Activated CD4-positive, alpha-beta T cell treated with anti-CD3 and anti-CD28 coated beads for 36 hours (primary cell): ENCODE measurements around the gene DNM3. TPM values are rescaled to one million over a fixed set of nuclear protein-coding genes. Genes with fewer than 3 reads are reported as not detected.

Source experiments
- ATAC-seq: fragments of 200-7000 bp; cut with Tn5 transposase; one replicate; pipeline ENCODE4 v1.10.0; 2021; ENCODE audit warnings: mild to moderate bottlenecking, moderate library complexity
- CTCF ChIA-PET: fragments of 350-600 bp; sonication (Branson Sonifier 250); formaldehyde crosslinking; loops from one replicate; lab custom pipeline; 2021; ENCODE audit warnings: antibody characterized with exemption; lab: Charles Lee
- POLR2A ChIA-PET: fragments of 350-600 bp; sonication (Branson Sonifier 250); formaldehyde crosslinking; loops from one replicate; lab custom pipeline; 2021; ENCODE audit warnings: antibody characterized with exemption, inconsistent platforms; lab: Charles Lee
- DNase-seq: peaks from one replicate; pipeline ENCODE4 v3.0.0-alpha.2; 2020
- H3K27ac Mint-ChIP-seq: one replicate; pipeline ENCODE4 v1.8.0; 2021; ENCODE audit warnings: mixed read lengths
- H3K27me3 Mint-ChIP-seq: one replicate; pipeline ENCODE4 v1.8.0; 2021; ENCODE audit warnings: mixed read lengths
- H3K36me3 Mint-ChIP-seq: one replicate; pipeline ENCODE4 v1.8.0; 2021; ENCODE audit warnings: low read depth, mixed read lengths
- H3K4me1 Mint-ChIP-seq: one replicate; pipeline ENCODE4 v1.8.0; 2021; ENCODE audit warnings: mixed read lengths
- H3K4me3 Mint-ChIP-seq: one replicate; pipeline ENCODE4 v1.8.0; 2021; ENCODE audit warnings: mild to moderate bottlenecking, moderate library complexity, mixed read lengths
- H3K9me3 Mint-ChIP-seq: one replicate; pipeline ENCODE4 v1.8.0; 2021; ENCODE audit warnings: low read depth, mixed read lengths
- intact Hi-C, 2 experiments: fragments of 100-400 bp; cut with DNase I in 1 of 2; cut with micrococcal nuclease in 1 of 2; formaldehyde crosslinking; loops; one replicate each; pipeline versions ENCODE4 v1.14.2 to v1.15.1; 2022 to 2024; cut with DNase I, micrococcal nuclease
- total RNA-seq, 2 experiments: library from RNA; stranded (reverse); gene quantifications; one replicate each; pipeline ENCODE4 v1.2.3, GENCODE V29; 2021

DNM3 gene
- total RNA-seq, 2 experiments from 2014 or later = 1.1 to 1.4 TPM

DNA sequence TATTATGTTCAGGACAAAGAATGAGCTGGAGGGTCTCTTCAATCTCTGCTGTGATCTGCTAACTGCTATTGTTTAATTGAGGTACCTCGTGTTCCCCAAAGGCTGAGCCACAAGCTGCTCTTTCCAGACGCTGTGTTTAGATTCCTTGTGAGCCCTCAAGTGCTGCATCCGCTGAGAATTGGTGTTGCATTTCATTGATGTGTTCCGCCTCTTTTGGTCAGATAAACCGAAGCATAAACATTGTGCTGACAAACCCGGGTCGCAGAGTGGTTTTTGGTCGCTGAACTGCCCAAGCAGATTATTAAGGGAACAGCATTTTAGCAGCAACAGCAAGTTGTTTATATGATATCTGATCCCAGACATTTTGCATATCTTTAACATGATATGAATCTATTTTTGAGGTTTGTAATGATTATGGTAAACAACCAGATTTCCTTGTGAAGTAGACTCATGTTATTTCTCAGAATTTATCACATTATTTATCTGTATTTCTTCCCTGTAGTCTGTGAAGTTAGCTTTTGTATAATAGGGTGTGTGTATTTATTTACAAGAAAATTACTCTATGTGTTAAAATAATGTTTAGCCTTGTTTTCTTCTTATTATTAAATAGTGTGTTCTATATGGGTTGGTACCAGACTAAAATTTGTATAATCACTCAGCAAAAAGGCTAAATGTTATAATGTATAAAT, 362.0 kb downstream of the DNM3 start:
- DNase-seq (no peak), ATAC-seq (no peak)
- H3K36me3 Mint-ChIP-seq = peaks cover 9% of the 10 kb centered on the region
- no peaks in the 10 kb centered on the region for H3K4me1 Mint-ChIP-seq
- H3K27me3 Mint-ChIP-seq = no peaks in the 10 kb centered on the region
- H3K27ac Mint-ChIP-seq = no peak overlapping the region
- CTCF ChIA-PET = interaction anchor here (1.0 kb wide), 1 partner anchor 21 kb away, joined by 3 read pairs; no protein-coding TSS in a partner anchor
- H3K9me3 Mint-ChIP-seq = peaks cover 15% of the 10 kb centered on the region
- POLR2A ChIA-PET = no interaction called here
- no peak overlapping the region for H3K4me3 Mint-ChIP-seq
- intact Hi-C loops = no loop called here

DNA sequence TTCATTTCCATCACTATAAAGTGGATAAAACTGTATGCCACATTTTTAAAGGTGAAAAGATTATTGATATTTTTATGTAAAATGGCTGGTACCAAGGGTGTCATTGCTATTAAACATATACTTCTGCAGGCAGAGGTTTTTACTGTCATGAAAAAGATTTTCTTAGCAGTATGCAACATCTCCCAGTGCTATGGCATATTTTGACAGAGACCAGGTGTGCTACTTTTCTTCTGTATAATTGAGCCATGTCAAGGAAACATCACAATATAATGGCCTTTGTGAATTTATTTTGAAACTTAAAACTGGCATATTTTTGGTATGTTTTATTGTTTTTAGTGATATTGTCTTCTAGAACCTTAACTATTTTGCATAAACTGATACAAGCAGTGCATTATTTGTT, 362.6 kb downstream of the DNM3 start:
- ATAC-seq (no peak), DNase-seq (no peak)
- ChIA-PET POLR2A (no interaction called here), CTCF (interaction anchor here (1.0 kb wide), 1 partner anchor 21 kb away, joined by 3 read pairs; no protein-coding TSS in a partner anchor)
- no peaks in the 10 kb centered on the region for H3K4me1 Mint-ChIP-seq
- peaks cover 10% of the 10 kb centered on the region for H3K9me3 Mint-ChIP-seq
- peaks cover 7% of the 10 kb centered on the region for H3K36me3 Mint-ChIP-seq
- intact Hi-C loops = no loop called here
- no peaks in the 10 kb centered on the region for H3K27me3 Mint-ChIP-seq
- no peak overlapping the region for H3K4me3 Mint-ChIP-seq
- no peak overlapping the region for H3K27ac Mint-ChIP-seq

DNA sequence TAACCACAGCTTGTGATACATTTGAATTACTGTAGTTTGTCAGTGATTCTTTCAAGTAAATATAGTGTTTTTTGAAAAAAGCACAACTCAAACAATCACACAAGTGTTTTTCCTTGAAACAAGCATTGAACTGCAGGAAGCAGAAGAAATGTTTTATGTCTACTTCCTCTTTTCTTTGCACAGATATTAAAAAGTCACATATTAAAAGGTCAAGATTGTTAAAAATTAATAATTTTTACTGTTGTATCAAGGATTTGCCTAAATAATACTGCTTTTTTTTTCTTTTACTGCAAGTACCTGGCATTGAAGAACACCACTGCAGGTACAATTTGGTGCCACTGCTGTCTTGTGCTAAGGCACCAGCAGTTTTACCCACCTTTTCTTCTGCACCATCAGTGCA, 365.0 kb downstream of the DNM3 start:
- POLR2A ChIA-PET = no interaction called here
- DNase-seq (no peak), ATAC-seq (no peak)
- no peak overlapping the region for H3K4me3 Mint-ChIP-seq
- no peak overlapping the region for H3K27ac Mint-ChIP-seq
- H3K27me3 Mint-ChIP-seq = no peaks in the 10 kb centered on the region
- intact Hi-C loops = no loop called here
- CTCF ChIA-PET = interaction anchor here (1.0 kb wide), 1 partner anchor 9 kb away, joined by 3 read pairs; no protein-coding TSS in a partner anchor
- H3K4me1 Mint-ChIP-seq = no peaks in the 10 kb centered on the region
- H3K36me3 Mint-ChIP-seq = no peaks in the 10 kb centered on the region
- no peaks in the 10 kb centered on the region for H3K9me3 Mint-ChIP-seq

- ChIA-PET POLR2A (no interaction called here), CTCF (no interaction called here)
- no peaks in the 10 kb centered on the region for H3K27me3 Mint-ChIP-seq
Measured at GRCh38 chr1:172208635-172209034, 367.3 kb downstream of the DNM3 start.

DNA sequence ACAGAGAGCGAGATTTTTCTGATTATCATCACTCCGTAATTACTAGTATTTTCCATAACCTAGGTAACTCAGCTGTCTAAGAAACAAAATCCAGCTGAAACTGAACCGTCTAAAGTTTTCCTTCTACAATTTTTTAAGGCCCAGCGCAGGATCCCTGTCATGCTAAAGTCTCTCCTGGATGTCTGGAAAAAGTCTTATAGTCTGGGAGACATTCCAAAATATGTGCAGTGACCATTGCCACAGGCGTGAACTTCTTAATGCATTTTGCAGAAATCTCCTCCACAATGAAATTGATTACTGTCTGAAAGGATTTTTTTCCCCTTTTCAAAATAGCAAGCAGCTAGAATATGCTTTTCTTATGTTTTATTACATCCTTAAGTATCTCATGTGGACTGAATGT, 369.9 kb downstream of the DNM3 start:
- no peaks in the 10 kb centered on the region for H3K27me3 Mint-ChIP-seq
- no peak overlapping the region for H3K27ac Mint-ChIP-seq
- intact Hi-C loops = no loop called here
- H3K36me3 Mint-ChIP-seq = no peaks in the 10 kb centered on the region
- H3K4me3 Mint-ChIP-seq = no peak overlapping the region
- peaks cover 7% of the 10 kb centered on the region for H3K4me1 Mint-ChIP-seq
- CTCF ChIA-PET = no interaction called here
- POLR2A ChIA-PET = no interaction called here
- H3K9me3 Mint-ChIP-seq = no peaks in the 10 kb centered on the region
- DNase-seq (no peak), ATAC-seq (no peak)

More at GRCh38 chr1:172208635-172209034, 367.3 kb downstream of the DNM3 start:
- intact Hi-C loops = no loop called here
- no peak overlapping the region for H3K4me3 Mint-ChIP-seq
- ATAC-seq = no peak
- H3K27ac Mint-ChIP-seq = no peak overlapping the region
- no peak for DNase-seq
- H3K4me1 Mint-ChIP-seq = peaks cover 7% of the 10 kb centered on the region
- H3K9me3 Mint-ChIP-seq = no peaks in the 10 kb centered on the region
- H3K36me3 Mint-ChIP-seq = no peaks in the 10 kb centered on the region

DNA sequence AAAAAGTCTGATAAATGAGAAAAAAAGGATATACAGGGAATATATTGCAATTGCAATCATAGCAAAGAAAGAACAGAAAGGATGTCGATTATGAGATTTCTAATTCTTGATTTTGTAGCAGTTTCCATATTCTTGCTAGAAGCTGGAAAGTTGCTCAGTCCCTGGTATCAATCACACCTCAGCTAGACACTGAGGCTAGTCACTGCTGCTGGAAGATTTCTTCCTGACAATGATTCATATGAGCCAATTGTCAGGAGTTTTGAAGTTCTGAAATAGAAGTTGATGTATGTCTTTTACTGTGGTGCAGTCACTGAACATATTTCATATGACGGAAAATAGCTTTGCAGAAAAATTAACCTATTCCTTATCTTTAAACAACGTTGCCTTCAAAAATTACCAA, 370.8 kb downstream of the DNM3 start:
- ChIA-PET CTCF (interaction anchor here (0.8 to 1.5 kb wide), 4 partner anchors 32 to 218 kb away, joined by 3 to 8 read pairs (median 4); no protein-coding TSS in a partner anchor), POLR2A (no interaction called here)
- Mint-ChIP-seq H3K4me3 (no peak overlapping the region), H3K36me3 (no peaks in the 10 kb centered on the region), H3K27ac (no peak overlapping the region), H3K9me3 (no peaks in the 10 kb centered on the region), H3K27me3 (no peaks in the 10 kb centered on the region), H3K4me1 (peaks cover 7% of the 10 kb centered on the region)
- DNase-seq (no peak), ATAC-seq (no peak)
- intact Hi-C loops = no loop called here

- ChIA-PET POLR2A (interaction anchor here (0.7 kb wide), 1 partner anchor 486 kb away, joined by 4 read pairs; no protein-coding TSS in a partner anchor), CTCF (interaction anchor here (0.6 kb wide), 1 partner anchor 9 kb away, joined by 3 read pairs; no protein-coding TSS in a partner anchor)
- Mint-ChIP-seq H3K27ac (no peak overlapping the region), H3K36me3 (no peaks in the 10 kb centered on the region), H3K27me3 (no peaks in the 10 kb centered on the region), H3K4me3 (no peak overlapping the region), H3K9me3 (no peaks in the 10 kb centered on the region), H3K4me1 (peaks cover 7% of the 10 kb centered on the region)
- no peak for DNase-seq
- no peak for ATAC-seq
- intact Hi-C loops = no loop called here
Measured at GRCh38 chr1:172215006-172215405, 373.7 kb downstream of the DNM3 start.

- H3K36me3 Mint-ChIP-seq = no peaks in the 10 kb centered on the region
- CTCF ChIA-PET = no interaction called here
- H3K27me3 Mint-ChIP-seq = no peaks in the 10 kb centered on the region
- H3K27ac Mint-ChIP-seq = no peak overlapping the region
- no peaks in the 10 kb centered on the region for H3K9me3 Mint-ChIP-seq
- H3K4me1 Mint-ChIP-seq = no peaks in the 10 kb centered on the region
- no peak overlapping the region for H3K4me3 Mint-ChIP-seq
- DNase-seq (no peak), ATAC-seq (no peak)
- intact Hi-C loops = no loop called here
- POLR2A ChIA-PET = interaction anchor here (0.5 to 0.8 kb wide), 3 partner anchors 66 to 451 kb away, joined by 3 read pairs; no protein-coding TSS in a partner anchor
Measured at GRCh38 chr1:172219966-172220365, 378.7 kb downstream of the DNM3 start.

GRCh38 chr1:172220376-172220775, 379.1 kb downstream of the DNM3 start:
- no peak overlapping the region for H3K27ac Mint-ChIP-seq
- no peak for DNase-seq
- no peaks in the 10 kb centered on the region for H3K9me3 Mint-ChIP-seq
- ChIA-PET POLR2A (interaction anchor here (0.8 kb wide), 1 partner anchor 67 kb away, joined by 3 read pairs; no protein-coding TSS in a partner anchor), CTCF (no interaction called here)
- H3K4me1 Mint-ChIP-seq = no peaks in the 10 kb centered on the region
- no peaks in the 10 kb centered on the region for H3K27me3 Mint-ChIP-seq
- no peak overlapping the region for H3K4me3 Mint-ChIP-seq
- no peak for ATAC-seq
- intact Hi-C loops = no loop called here
- no peaks in the 10 kb centered on the region for H3K36me3 Mint-ChIP-seq

- no peaks in the 10 kb centered on the region for H3K4me1 Mint-ChIP-seq
- DNase-seq = no peak
- H3K27me3 Mint-ChIP-seq = no peaks in the 10 kb centered on the region
- no peak for ATAC-seq
- H3K36me3 Mint-ChIP-seq = no peaks in the 10 kb centered on the region
- CTCF ChIA-PET = no interaction called here
- no peak overlapping the region for H3K4me3 Mint-ChIP-seq
- no peak overlapping the region for H3K27ac Mint-ChIP-seq
- no peaks in the 10 kb centered on the region for H3K9me3 Mint-ChIP-seq
- intact Hi-C loops = no loop called here
- POLR2A ChIA-PET = no interaction called here
Measured at GRCh38 chr1:172221436-172221835, 380.1 kb downstream of the DNM3 start.

DNA sequence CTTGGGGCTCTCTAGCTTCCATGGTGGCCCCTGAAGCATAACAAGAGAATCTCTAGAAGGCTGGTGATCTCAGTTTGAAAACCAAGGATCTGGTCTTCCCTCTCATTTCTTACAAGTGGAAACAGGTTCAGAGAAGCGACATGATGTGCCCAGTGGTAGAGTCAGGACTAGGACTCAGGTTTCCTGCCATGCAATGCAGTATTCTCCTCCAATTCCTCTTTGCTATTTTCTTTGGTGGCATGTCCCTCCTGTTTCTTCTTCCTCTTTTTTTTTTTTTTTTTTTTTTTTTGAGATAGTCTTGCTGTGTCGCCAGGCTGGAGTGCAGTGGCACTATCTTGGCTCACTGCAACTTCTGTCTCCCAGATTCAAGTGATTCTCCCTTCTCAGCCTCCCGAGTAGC, 383.6 kb downstream of the DNM3 start:
- intact Hi-C loops = no loop called here
- DNase-seq = no peak
- ChIA-PET CTCF (interaction anchor here (0.6 to 1.0 kb wide), 3 partner anchors 21 to 101 kb away, joined by 3 read pairs; no protein-coding TSS in a partner anchor), POLR2A (interaction anchor here (0.7 kb wide), 1 partner anchor 603 kb away, joined by 7 read pairs; the partner anchor contains the start of gene MYOCOS)
- Mint-ChIP-seq H3K27ac (no peak overlapping the region), H3K27me3 (no peaks in the 10 kb centered on the region), H3K4me1 (no peaks in the 10 kb centered on the region), H3K4me3 (no peak overlapping the region), H3K36me3 (no peaks in the 10 kb centered on the region), H3K9me3 (no peaks in the 10 kb centered on the region)
- ATAC-seq = no peak

GRCh38 chr1:172229942-172230341, 388.6 kb downstream of the DNM3 start:
- intact Hi-C loops = no loop called here
- Mint-ChIP-seq H3K9me3 (peaks cover 9% of the 10 kb centered on the region), H3K4me1 (peaks cover 4% of the 10 kb centered on the region), H3K27me3 (no peaks in the 10 kb centered on the region), H3K36me3 (no peaks in the 10 kb centered on the region), H3K4me3 (no peak overlapping the region), H3K27ac (no peak overlapping the region)
- no peak for ATAC-seq
- no peak for DNase-seq
- ChIA-PET POLR2A (no interaction called here), CTCF (no interaction called here)
